ENCODE measurements around the gene ZDHHC14.
"Not testable (repeated sequence)": the region's sequence is repeated elsewhere in the genome, so short reads cannot be mapped to it uniquely, and the experiment has no call there.

The ZDHHC14 gene

GRCh38 chr6:157380779-157381561 lies at the start of gene ZDHHC14:
Gene ZDHHC14 (plus strand): TSS chr6:157381190.
- DNase-seq (ENCODE audit: low read depth in 2 of 2): peak; percentile 83 to 86

GRCh38 chr6:157332813-157333212 lies 48.2 kb upstream of the ZDHHC14 start:
- DNase-seq (ENCODE audit: low read depth in 2 of 2): no peak

GRCh38 chr6:157333537-157333936 lies 47.5 kb upstream of the ZDHHC14 start:
- DNase-seq (ENCODE audit: low read depth in 2 of 2): no peak

- no peak for DNase-seq (ENCODE audit: low read depth in 2 of 2)
These were observed 47.0 kb upstream of the ZDHHC14 start for GRCh38 chr6:157333956-157334355.

GRCh38 chr6:157335829-157336228 lies 45.2 kb upstream of the ZDHHC14 start:
- no peak for DNase-seq (ENCODE audit: low read depth in 2 of 2)

GRCh38 chr6:157337276-157337675 lies 43.7 kb upstream of the ZDHHC14 start:
- DNase-seq (ENCODE audit: low read depth in 2 of 2): not testable (repeated sequence)

- no peak for DNase-seq (ENCODE audit: low read depth in 2 of 2)
These were observed 43.2 kb upstream of the ZDHHC14 start for GRCh38 chr6:157337751-157338150.

- DNase-seq (ENCODE audit: low read depth in 2 of 2): no peak
These were observed 41.6 kb upstream of the ZDHHC14 start for GRCh38 chr6:157339432-157339831.

GRCh38 chr6:157343732-157344131 lies 37.3 kb upstream of the ZDHHC14 start:
- DNase-seq (ENCODE audit: low read depth in 2 of 2): no peak

- DNase-seq (ENCODE audit: low read depth in 2 of 2): no peak
These were observed 34.6 kb upstream of the ZDHHC14 start for GRCh38 chr6:157346373-157346772.

- no peak for DNase-seq (ENCODE audit: low read depth in 2 of 2)
These were observed 22.7 kb upstream of the ZDHHC14 start for GRCh38 chr6:157358287-157358686.

GRCh38 chr6:157361886-157362285 lies 19.1 kb upstream of the ZDHHC14 start:
- no peak for DNase-seq (ENCODE audit: low read depth in 2 of 2)

- DNase-seq (ENCODE audit: low read depth in 2 of 2): no peak
These were observed 16.3 kb upstream of the ZDHHC14 start for GRCh38 chr6:157364705-157365104.

GRCh38 chr6:157366648-157367047 lies 14.3 kb upstream of the ZDHHC14 start:
- no peak for DNase-seq (ENCODE audit: low read depth in 2 of 2)

GRCh38 chr6:157368359-157369049 lies 12.5 kb upstream of the ZDHHC14 start:
- no peak for DNase-seq (ENCODE audit: low read depth in 2 of 2)

- no peak for DNase-seq (ENCODE audit: low read depth in 2 of 2)
These were observed 10.2 kb upstream of the ZDHHC14 start for GRCh38 chr6:157370755-157371154.

- no peak for DNase-seq (ENCODE audit: low read depth in 2 of 2)
These were observed 8.3 kb upstream of the ZDHHC14 start for GRCh38 chr6:157372501-157373280.

- no peak for DNase-seq (ENCODE audit: low read depth in 2 of 2)
These were observed 6.0 kb upstream of the ZDHHC14 start for GRCh38 chr6:157374889-157375443.

GRCh38 chr6:157376241-157376640 lies 4.7 kb upstream of the ZDHHC14 start:
- no peak for DNase-seq (ENCODE audit: low read depth in 2 of 2)

- DNase-seq (ENCODE audit: low read depth in 2 of 2): no peak
These were observed 4.2 kb upstream of the ZDHHC14 start for GRCh38 chr6:157376706-157377230.

- DNase-seq (ENCODE audit: low read depth in 2 of 2): peak; percentile 77 to 84
These were observed 1.1 kb upstream of the ZDHHC14 start for GRCh38 chr6:157379656-157380457.

Measured in stimulated activated CD8-positive, alpha-beta memory T cell treated with anti-CD3 and anti-CD28 coated beads, Interleukin-2, amount 100 ng/mL, for 48 hours (primary cell).